SK-N-SH (cell line): ENCODE measurements around the gene DELE1.

Experiments used
- FOSL2 ChIP-seq: IDR thresholded peaks from 2 replicates; pipeline ENCODE4 v1.4.0; 2012; ENCODE audit warnings: low read depth, mild to moderate bottlenecking, moderate library complexity, borderline replicate concordance
- TF ChIP-seq, protein P1 (sequence below): fragments of 200-600 bp; sonication (generic); IDR thresholded peaks from 2 replicates; pipeline ENCODE4 v1.6.1; 2017; ENCODE audit warnings: antibody characterized with exemption, mild to moderate bottlenecking, moderate library complexity

DNA sequence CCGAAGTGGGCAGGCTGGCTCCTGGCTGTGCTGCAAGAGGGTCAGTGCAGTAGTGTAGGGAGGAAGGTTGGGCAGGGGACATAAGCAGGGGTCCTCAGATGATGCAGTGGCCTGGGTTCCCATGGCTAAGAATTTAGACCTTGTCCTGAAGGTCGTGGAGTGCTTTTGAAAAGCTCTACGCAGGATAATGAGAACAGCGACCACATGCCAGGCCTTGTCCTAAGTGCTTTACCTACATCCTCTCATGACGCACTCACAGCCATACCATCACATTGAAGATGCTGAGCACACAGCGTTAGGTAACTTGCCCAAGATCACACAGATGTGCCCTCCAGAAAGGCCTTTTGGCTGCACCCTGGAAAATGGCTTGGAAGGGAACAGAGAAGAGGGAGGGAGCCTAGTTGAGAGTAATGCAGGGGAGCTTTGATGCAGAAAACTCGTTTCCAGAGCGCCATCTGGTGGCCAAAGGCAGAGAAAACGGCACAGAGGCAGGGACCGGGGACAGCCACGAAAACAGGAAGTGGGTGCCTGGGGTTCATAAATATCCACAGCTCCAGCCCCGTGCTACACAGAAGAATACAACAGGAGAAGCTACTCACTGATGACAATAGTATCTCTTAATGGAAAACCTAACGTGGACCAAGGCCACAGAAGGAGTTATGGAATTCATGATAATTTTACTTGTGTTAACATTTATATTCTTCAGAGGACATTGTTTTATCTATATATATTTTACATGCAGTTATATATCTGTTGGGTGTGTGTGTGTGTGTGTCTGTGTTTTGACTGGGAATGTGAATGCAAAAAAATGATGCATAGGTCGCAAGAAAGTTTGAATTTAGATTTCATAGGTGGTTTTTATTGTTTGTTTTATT lies 37.0 kb downstream of the DELE1 start:
- no peak for TF ChIP-seq FOSL2
- TF ChIP-seq, protein P1, sequence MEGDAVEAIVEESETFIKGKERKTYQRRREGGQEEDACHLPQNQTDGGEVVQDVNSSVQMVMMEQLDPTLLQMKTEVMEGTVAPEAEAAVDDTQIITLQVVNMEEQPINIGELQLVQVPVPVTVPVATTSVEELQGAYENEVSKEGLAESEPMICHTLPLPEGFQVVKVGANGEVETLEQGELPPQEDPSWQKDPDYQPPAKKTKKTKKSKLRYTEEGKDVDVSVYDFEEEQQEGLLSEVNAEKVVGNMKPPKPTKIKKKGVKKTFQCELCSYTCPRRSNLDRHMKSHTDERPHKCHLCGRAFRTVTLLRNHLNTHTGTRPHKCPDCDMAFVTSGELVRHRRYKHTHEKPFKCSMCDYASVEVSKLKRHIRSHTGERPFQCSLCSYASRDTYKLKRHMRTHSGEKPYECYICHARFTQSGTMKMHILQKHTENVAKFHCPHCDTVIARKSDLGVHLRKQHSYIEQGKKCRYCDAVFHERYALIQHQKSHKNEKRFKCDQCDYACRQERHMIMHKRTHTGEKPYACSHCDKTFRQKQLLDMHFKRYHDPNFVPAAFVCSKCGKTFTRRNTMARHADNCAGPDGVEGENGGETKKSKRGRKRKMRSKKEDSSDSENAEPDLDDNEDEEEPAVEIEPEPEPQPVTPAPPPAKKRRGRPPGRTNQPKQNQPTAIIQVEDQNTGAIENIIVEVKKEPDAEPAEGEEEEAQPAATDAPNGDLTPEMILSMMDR, result peak; percentile 89
